ENCODE measurements around the gene MEF2B. TPM values are rescaled to one million over a fixed set of nuclear protein-coding genes. Genes with fewer than 3 reads are reported as not detected.

MEF2B gene
- total and polyA plus RNA-seq, 2 experiments from 2014 or later, result 7.4 to 8.3 TPM

GRCh38 chr19:19152668-19153384 lies 17.2 kb downstream of the MEF2B start (continued):
- TF ChIP-seq ZNF462 (CRISPR knock-in tag; IDR thresholded peaks at IDR 0.05) (no peak), ZNF114 (CRISPR knock-in tag; IDR thresholded peaks at IDR 0.05) (no peak), EZH2phosphoT487 (IDR thresholded peaks at IDR 0.05; ENCODE audit: unreplicated experiment) (no peak), STAT1 (IDR thresholded peaks at IDR 0.05; ENCODE audit: unreplicated experiment) (no peak), CREB1 (CRISPR knock-in tag; IDR thresholded peaks at IDR 0.05; ENCODE audit: low read depth) (no peak)
- TF ChIP-seq, protein P1, sequence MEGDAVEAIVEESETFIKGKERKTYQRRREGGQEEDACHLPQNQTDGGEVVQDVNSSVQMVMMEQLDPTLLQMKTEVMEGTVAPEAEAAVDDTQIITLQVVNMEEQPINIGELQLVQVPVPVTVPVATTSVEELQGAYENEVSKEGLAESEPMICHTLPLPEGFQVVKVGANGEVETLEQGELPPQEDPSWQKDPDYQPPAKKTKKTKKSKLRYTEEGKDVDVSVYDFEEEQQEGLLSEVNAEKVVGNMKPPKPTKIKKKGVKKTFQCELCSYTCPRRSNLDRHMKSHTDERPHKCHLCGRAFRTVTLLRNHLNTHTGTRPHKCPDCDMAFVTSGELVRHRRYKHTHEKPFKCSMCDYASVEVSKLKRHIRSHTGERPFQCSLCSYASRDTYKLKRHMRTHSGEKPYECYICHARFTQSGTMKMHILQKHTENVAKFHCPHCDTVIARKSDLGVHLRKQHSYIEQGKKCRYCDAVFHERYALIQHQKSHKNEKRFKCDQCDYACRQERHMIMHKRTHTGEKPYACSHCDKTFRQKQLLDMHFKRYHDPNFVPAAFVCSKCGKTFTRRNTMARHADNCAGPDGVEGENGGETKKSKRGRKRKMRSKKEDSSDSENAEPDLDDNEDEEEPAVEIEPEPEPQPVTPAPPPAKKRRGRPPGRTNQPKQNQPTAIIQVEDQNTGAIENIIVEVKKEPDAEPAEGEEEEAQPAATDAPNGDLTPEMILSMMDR (conservative IDR thresholded peaks at IDR 0.05; ENCODE audit: low read depth in 2 of 2), result no peak

- Histone ChIP-seq H3K27ac (ENCODE audit: low read depth) (no peak overlapping the region), H3K4me2 (no peak overlapping the region), H3K4me3 (no peak overlapping the region), H3K27me3 (ENCODE audit: insufficient read depth) (no peaks in the 10 kb centered on the region), H3K4me1 (ENCODE audit: insufficient read depth) (no peaks in the 10 kb centered on the region), H3K79me2 (replicated peaks; ENCODE audit: insufficient read depth) (no peaks in the 10 kb centered on the region), H3K9me2 (ENCODE audit: insufficient read depth) (no peaks in the 10 kb centered on the region), H2AFZ (no peak overlapping the region), H3K36me3 (ENCODE audit: insufficient read depth) (no peaks in the 10 kb centered on the region), H4K20me1 (replicated peaks; ENCODE audit: insufficient read depth) (no peaks in the 10 kb centered on the region), H3F3A (replicated peaks; ENCODE audit: low read depth) (no peaks in the 10 kb centered on the region)
- Mint-ChIP-seq H3K36me3 (ENCODE audit: low read depth) (peaks cover 18% of the 10 kb centered on the region), H3K4me3 (no peak overlapping the region), H3K27ac (no peak overlapping the region), H3K9me3 (no peaks in the 10 kb centered on the region), H3K27me3 (ENCODE audit: insufficient read depth, low read depth, poor library complexity) (peaks cover 5% of the 10 kb centered on the region), H3K4me1 (peaks cover 10% of the 10 kb centered on the region)
- DNase-seq (ENCODE audit: low spot score) (no peak), ATAC-seq (no peak)
- TF ChIP-seq NANOG (IDR thresholded peaks at IDR 0.05; ENCODE audit: borderline replicate concordance) (no peak), ETS1 (IDR thresholded peaks at IDR 0.05) (no peak), STAT1 (IDR thresholded peaks at IDR 0.05; ENCODE audit: unreplicated experiment) (no peak), ZNF331 (CRISPR knock-in tag; IDR thresholded peaks at IDR 0.05; ENCODE audit: low read depth) (no peak), ZNF114 (CRISPR knock-in tag; IDR thresholded peaks at IDR 0.05) (no peak), POLR2AphosphoS5 (IDR thresholded peaks at IDR 0.05; ENCODE audit: low read depth) (no peak), JUNB (IDR thresholded peaks at IDR 0.05; ENCODE audit: unreplicated experiment) (no peak)
- TF ChIP-seq, protein P1 (conservative IDR thresholded peaks at IDR 0.05; ENCODE audit: low read depth in 2 of 2), result no peak
Observed at GRCh38 chr19:19151418-19151817, 18.6 kb downstream of the MEF2B start.
